Choroid plexus epithelial cell (primary cell): ENCODE data around the gene ABHD3.
A peak's percentile ranks its signal among the peaks of the same experiment; 100 is the strongest.
"Not testable (repeated sequence)": the region's sequence is repeated elsewhere in the genome, so short reads cannot be mapped to it uniquely, and the experiment has no call there.

Experiments used
- DNase-seq: peaks from one replicate; pipeline ENCODE4 v3.0.0-alpha.2; 2010; ENCODE audit warnings: low read depth
- H3K4me3 ChIP-seq: 2 replicates; pipeline ENCODE4 v1.5.1; 2011; ENCODE audit warnings: low read depth, mild to moderate bottlenecking, control low read depth, low read length, moderate library complexity
- TF ChIP-seq, protein P1 (sequence below): conservative IDR thresholded peaks from 2 replicates; pipeline ENCODE4 v1.5.1; 2011; ENCODE audit warnings: low read depth, mild to moderate bottlenecking, control low read depth, inconsistent platforms, low read length, moderate library complexity

Gene ABHD3

DNA sequence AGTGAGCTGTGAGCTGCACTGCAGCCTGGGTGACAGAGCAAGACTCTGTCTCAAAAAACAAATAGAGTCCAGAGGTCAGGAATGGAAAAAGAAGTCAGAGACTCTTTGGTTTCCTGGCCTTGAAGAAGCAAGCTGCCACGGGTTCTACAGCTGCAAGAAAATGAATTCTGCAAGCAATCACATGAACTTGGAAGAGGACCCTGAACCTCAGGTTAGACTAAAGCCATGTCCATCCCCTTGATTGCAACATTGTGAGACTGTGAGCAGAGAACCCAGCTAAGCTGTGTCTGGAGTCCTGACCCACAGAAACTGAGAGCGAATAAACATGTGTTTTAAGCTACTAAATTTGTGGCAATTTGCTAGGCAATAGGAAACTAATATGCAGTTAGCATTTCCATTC lies 23.1 kb upstream of the ABHD3 start:
- TF ChIP-seq, protein P1, sequence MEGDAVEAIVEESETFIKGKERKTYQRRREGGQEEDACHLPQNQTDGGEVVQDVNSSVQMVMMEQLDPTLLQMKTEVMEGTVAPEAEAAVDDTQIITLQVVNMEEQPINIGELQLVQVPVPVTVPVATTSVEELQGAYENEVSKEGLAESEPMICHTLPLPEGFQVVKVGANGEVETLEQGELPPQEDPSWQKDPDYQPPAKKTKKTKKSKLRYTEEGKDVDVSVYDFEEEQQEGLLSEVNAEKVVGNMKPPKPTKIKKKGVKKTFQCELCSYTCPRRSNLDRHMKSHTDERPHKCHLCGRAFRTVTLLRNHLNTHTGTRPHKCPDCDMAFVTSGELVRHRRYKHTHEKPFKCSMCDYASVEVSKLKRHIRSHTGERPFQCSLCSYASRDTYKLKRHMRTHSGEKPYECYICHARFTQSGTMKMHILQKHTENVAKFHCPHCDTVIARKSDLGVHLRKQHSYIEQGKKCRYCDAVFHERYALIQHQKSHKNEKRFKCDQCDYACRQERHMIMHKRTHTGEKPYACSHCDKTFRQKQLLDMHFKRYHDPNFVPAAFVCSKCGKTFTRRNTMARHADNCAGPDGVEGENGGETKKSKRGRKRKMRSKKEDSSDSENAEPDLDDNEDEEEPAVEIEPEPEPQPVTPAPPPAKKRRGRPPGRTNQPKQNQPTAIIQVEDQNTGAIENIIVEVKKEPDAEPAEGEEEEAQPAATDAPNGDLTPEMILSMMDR = no peak
- DNase-seq = no peak
- H3K4me3 ChIP-seq = no peak overlapping the region

DNA sequence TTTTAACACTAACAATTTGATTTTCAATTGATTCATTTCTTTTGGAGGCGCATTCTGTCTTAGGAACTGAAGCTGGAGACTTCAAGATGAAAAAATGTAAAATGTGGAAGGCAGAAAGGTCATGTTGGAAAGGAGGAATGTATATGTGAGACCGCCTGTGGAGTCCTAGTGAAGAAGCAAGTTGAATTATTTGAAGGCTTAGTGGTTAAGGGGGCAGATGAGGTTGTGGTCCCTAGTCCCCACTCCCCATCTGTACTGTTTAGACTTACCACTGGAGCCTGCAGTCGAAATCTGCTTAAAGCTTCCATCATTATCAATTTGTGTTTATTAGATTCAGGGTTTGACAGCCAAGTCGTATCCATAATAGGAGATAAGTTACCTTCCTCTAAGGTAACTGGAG lies 20.6 kb upstream of the ABHD3 start:
- TF ChIP-seq, protein P1 = no peak
- no peak overlapping the region for H3K4me3 ChIP-seq
- DNase-seq = no peak

DNA sequence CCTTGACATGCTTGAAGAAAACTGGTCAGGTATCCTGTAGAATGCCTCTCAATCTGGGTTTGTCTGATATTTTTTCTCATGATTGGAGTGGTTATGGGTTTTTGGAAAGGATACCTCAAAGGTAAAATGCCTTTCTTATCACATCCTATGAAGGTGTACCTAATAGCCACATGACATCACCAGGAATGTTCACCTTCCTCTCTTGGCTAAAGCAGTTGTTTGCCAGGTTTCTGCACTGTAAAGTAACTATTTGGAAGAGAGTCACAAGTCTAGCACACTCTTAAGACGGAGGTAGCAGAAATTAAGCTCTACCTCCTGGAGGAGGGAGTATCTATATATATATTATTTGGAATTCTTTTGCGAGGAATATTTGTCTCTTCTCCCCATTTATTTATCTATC lies 18.1 kb upstream of the ABHD3 start:
- DNase-seq = no peak
- TF ChIP-seq, protein P1 = no peak
- no peak overlapping the region for H3K4me3 ChIP-seq

DNA sequence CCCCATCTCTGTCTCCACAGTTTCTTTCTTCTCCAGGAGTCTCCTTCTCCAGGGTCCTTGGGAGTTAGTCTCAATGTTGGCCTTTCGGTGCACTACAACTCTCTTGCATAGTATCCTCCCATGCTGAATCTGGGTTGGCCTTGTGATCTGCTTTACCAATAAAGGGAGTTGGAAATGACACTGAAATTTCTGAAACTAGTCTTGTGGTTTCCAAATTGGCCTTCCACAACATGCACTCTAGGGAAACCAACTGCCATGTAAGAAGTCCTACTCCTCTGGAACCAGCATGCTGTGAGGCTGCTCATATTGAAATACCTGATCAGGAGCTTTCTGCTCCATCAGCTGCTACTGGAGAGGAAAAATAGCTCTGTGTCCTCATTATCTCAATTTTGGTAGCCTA lies 9.9 kb upstream of the ABHD3 start:
- DNase-seq = no peak
- H3K4me3 ChIP-seq = no peak overlapping the region
- TF ChIP-seq, protein P1 = no peak

DNA sequence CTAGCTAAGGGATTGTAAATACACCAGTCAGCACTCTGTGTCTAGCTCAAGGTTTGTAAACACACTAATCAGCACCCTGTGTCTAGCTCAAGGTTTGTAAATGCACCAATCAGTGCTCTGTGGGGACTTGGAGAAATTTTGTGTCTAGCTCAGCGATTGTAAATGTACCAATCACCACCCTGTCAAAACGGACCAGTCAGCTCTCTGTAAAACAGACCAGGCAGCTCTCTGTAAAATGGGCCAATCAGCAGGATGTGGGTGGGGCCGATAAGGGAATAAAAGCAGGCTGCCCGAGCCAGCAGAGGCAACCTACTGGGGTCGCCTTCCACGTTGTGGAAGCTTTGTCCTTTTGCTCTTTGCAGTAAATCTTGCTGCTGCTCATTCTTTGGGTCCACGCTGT lies 2.6 kb upstream of the ABHD3 start:
- H3K4me3 ChIP-seq, DNase-seq: not testable (repeated sequence)

DNA sequence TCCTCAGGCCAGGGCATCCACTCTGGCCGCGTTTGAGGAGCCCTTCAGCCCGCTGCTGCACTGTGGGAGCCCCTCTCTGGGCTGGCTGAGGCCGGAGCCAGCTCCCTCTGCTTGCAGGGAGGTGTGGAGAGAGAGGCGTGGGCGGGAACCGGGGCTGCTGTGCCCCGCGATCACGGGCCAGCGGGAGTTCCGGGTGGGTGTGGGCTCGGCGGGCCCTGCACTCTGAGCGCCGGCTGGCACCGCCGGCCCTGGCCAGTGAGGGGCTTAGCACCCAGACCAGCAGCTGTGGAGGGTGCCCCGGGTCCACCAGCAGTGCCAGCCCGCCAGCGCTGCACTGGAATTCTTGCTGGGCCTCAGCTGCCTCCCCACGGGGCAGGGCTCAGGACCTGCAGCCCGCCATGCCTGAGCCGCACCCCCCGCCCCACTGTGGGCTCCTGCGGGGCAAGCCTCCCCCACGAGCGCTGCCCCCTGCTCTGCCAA lies 1.9 kb upstream of the ABHD3 start:
- no peak overlapping the region for H3K4me3 ChIP-seq
- TF ChIP-seq, protein P1 = no peak
- no peak for DNase-seq

DNA sequence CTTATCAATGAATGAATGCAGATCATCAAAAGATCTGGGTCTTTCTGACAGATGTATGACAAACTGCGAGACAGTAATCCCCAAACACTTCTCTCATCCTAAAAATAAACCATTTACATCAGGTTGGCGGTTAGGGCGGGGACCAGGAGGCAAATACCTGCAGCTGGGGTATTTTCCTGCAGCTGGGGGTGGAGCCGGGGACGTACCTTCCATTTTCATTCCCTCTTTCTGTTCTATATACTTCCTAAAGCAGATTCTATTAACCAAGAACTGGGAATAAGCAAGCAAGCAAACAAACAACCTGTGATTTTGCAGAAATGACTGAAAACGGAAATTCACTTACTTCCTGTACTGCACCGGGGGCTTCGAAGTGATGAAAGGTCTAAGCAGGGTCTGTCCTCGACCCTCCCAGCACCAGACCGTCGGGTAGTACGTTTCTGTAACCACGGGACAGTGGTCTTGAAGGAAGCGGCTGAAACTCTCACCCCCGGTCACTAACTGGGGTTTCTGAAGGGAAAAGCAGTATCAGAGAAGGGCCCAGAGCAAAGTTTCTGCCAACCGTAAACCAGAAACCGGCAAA lies 1.2 kb downstream of the ABHD3 start:
- TF ChIP-seq, protein P1 = no peak
- DNase-seq = no peak
- H3K4me3 ChIP-seq = peak overlapping the region; percentile 84
